ENCODE results near the gene TNFRSF1A.

- no peak for TF ChIP-seq CTCF (IDR thresholded peaks at IDR 0.05; ENCODE audit: low read depth, low read length, missing input control)
- TF ChIP-seq TAF1 (conservative IDR thresholded peaks at IDR 0.05): no peak
- peak; percentile 63 for TF ChIP-seq ATF3 (IDR thresholded peaks at IDR 0.05)
- no peak for TF ChIP-seq YY1 (IDR thresholded peaks at IDR 0.05)
- TF ChIP-seq JUND (IDR thresholded peaks at IDR 0.05): peak in 1 of 2 donors; percentile 77
- TF ChIP-seq REST (IDR thresholded peaks at IDR 0.05): no peak
- no peak for TF ChIP-seq RAD21 (IDR thresholded peaks at IDR 0.05)
These were observed 28.2 kb upstream of the TNFRSF1A start for GRCh38 chr12:6369916-6370575.

Measured in liver (tissue), 3 donors.